NCI-H1105 treated with DMSO at 0.1 percent for 48 hours (cell line): ENCODE measurements around the gene TMEM116.
"Not testable (repeated sequence)": the region's sequence is repeated elsewhere in the genome, so short reads cannot be mapped to it uniquely, and the experiment has no call there.

Experiments
- DNase-seq: peaks from one replicate; lab custom pipeline; 2025; lab: John Stamatoyannopoulos, UW

The TMEM116 gene

GRCh38 chr12:112012775-112013600, at the start of gene TMEM116, which contains the start of gene ERP29:
Gene TMEM116, minus strand, starts transcription at chr12:112013165. Its CDS starts 7,895 bp downstream, at chr12:112005270.
Gene ERP29, plus strand, starts transcription at chr12:112013426. Its CDS starts 40 bp downstream, at chr12:112013466.
- DNase-seq = peak; percentile 97

GRCh38 chr12:112061137-112061536, 48.2 kb upstream of the TMEM116 start:
- no peak for DNase-seq

GRCh38 chr12:112049351-112049750, 36.4 kb upstream of the TMEM116 start:
- DNase-seq = no peak

GRCh38 chr12:112046003-112046402, 33.0 kb upstream of the TMEM116 start:
- DNase-seq = no peak

GRCh38 chr12:112036614-112037013, 23.6 kb upstream of the TMEM116 start:
- DNase-seq = not testable (repeated sequence)

GRCh38 chr12:112035219-112035785, 22.3 kb upstream of the TMEM116 start:
- DNase-seq = no peak

GRCh38 chr12:112032292-112032691, 19.3 kb upstream of the TMEM116 start:
- DNase-seq = no peak

- no peak for DNase-seq
Measured at GRCh38 chr12:112031472-112031871, 18.5 kb upstream of the TMEM116 start.

GRCh38 chr12:112029301-112029700, 16.3 kb upstream of the TMEM116 start:
- no peak for DNase-seq

GRCh38 chr12:112025808-112026375, 12.9 kb upstream of the TMEM116 start:
- DNase-seq = no peak

- no peak for DNase-seq
Measured at GRCh38 chr12:112023759-112024396, 10.9 kb upstream of the TMEM116 start.

- DNase-seq = no peak
Measured at GRCh38 chr12:112022241-112023016, 9.5 kb upstream of the TMEM116 start.

- no peak for DNase-seq
Measured at GRCh38 chr12:112020947-112021457, 8.0 kb upstream of the TMEM116 start.

- no peak for DNase-seq
Measured at GRCh38 chr12:112018571-112019237, 5.7 kb upstream of the TMEM116 start.

GRCh38 chr12:112017041-112017440, 4.1 kb upstream of the TMEM116 start:
- DNase-seq = no peak

GRCh38 chr12:112015938-112016337, 3.0 kb upstream of the TMEM116 start:
- no peak for DNase-seq

- peak; percentile 73 for DNase-seq
Measured at GRCh38 chr12:112013601-112014402, 837 bp upstream of the TMEM116 start.

GRCh38 chr12:112011685-112012084, 1.3 kb downstream of the TMEM116 start:
- DNase-seq = no peak

GRCh38 chr12:112010415-112011344, 2.3 kb downstream of the TMEM116 start:
- no peak for DNase-seq
